ENCODE measurements around the gene SLC25A4. TPM values are rescaled to one million over a fixed set of nuclear protein-coding genes. Genes with fewer than 3 reads are reported as not detected.
"Not testable (repeated sequence)": the region's sequence is repeated elsewhere in the genome, so short reads cannot be mapped to it uniquely, and the experiment has no call there.

Gene SLC25A4
- polyA plus RNA-seq, 4 donors, result 28.0 to 66.9 (median 43.7) TPM

GRCh38 chr4:185192059-185192458 is 49.0 kb downstream of the SLC25A4 start:
- Histone ChIP-seq H3K9me3 (ENCODE audit: control insufficient read depth in 2 of 2, insufficient read depth in 1 of 2, low read depth in 1 of 2, low read length in 1 of 2) (no peaks in the 10 kb centered on the region), H3K4me3 (ENCODE audit: low read depth in 1 of 3, low read length in 3 of 3) (no peak overlapping the region), H3K27me3 (ENCODE audit: control insufficient read depth in 3 of 3, insufficient read depth in 3 of 3, low read length in 3 of 3) (no peaks in the 10 kb centered on the region), H3K36me3 (ENCODE audit: control insufficient read depth in 3 of 3, insufficient read depth in 2 of 3, low read depth in 1 of 3, low read length in 3 of 3) (peaks cover 2 to 25% (median 5%) of the 10 kb centered on the region in 3 donors), H3K27ac (ENCODE audit: low read depth in 1 of 3, low read length in 2 of 3) (no peak overlapping the region), H3K4me1 (ENCODE audit: control insufficient read depth in 3 of 3, insufficient read depth in 2 of 3, low read depth in 1 of 3, low read length in 2 of 3) (no peaks in the 10 kb centered on the region)
- FAIRE-seq (no peak), DNase-seq (no peak)
- WGBS, 3 donors, result 57 to 63% (median 61%) methylated on average over 1 of the region's 1 CpG

- no peaks in the 10 kb centered on the region for H3K4me1 ChIP-seq (ENCODE audit: control insufficient read depth in 3 of 3, insufficient read depth in 2 of 3, low read depth in 1 of 3, low read length in 2 of 3)
- no peak for FAIRE-seq
- 77 to 85% (median 84%) methylated on average over 9 of the region's 9 CpGs for WGBS, 3 donors
Observed at GRCh38 chr4:185194924-185195888, 52.1 kb downstream of the SLC25A4 start.

DNA sequence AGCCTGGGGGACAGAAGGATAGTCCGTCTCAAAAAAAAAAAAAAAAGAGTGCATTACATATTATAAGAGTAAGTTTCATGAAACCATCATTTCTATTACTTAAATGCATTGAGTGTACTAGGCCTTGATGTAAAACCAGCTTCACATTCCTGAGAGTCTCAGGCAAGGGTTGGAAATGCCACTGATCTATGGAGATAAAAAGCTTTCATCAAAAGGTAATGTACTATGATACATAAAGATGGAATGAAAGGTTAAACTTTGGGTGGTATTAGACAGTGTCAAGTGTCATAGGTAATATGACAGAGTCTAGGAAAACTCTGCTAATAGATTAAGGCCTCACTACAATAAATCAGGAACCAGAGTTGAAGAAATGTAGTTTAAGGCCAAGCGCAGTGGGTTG is 53.4 kb downstream of the SLC25A4 start:
- Histone ChIP-seq H3K4me1 (ENCODE audit: control insufficient read depth in 3 of 3, insufficient read depth in 2 of 3, low read depth in 1 of 3, low read length in 2 of 3) (peaks cover 0 to 3% (median 0%) of the 10 kb centered on the region in 3 donors), H3K36me3 (ENCODE audit: control insufficient read depth in 3 of 3, insufficient read depth in 2 of 3, low read depth in 1 of 3, low read length in 3 of 3) (peaks cover 0 to 23% (median 0%) of the 10 kb centered on the region in 3 donors), H3K27ac (ENCODE audit: low read depth in 1 of 3, low read length in 2 of 3) (no peak overlapping the region), H3K9me3 (ENCODE audit: control insufficient read depth in 2 of 2, insufficient read depth in 1 of 2, low read depth in 1 of 2, low read length in 1 of 2) (no peaks in the 10 kb centered on the region), H3K4me3 (ENCODE audit: low read depth in 1 of 3, low read length in 3 of 3) (no peak overlapping the region), H3K27me3 (ENCODE audit: control insufficient read depth in 3 of 3, insufficient read depth in 3 of 3, low read length in 3 of 3) (no peaks in the 10 kb centered on the region)
- FAIRE-seq (no peak), DNase-seq (no peak)
- 89 to 93% (median 91%) methylated on average over 2 of the region's 2 CpGs for WGBS, 3 donors

More at GRCh38 chr4:185194924-185195888, 52.1 kb downstream of the SLC25A4 start:
- no peaks in the 10 kb centered on the region for H3K27me3 ChIP-seq (ENCODE audit: control insufficient read depth in 3 of 3, insufficient read depth in 3 of 3, low read length in 3 of 3)
- peaks cover under 1 to 20% (median 5%) of the 10 kb centered on the region in 3 donors for H3K36me3 ChIP-seq (ENCODE audit: control insufficient read depth in 3 of 3, insufficient read depth in 2 of 3, low read depth in 1 of 3, low read length in 3 of 3)
- no peaks in the 10 kb centered on the region for H3K9me3 ChIP-seq (ENCODE audit: control insufficient read depth in 2 of 2, insufficient read depth in 1 of 2, low read depth in 1 of 2, low read length in 1 of 2)
- no peak for DNase-seq
- H3K27ac ChIP-seq (ENCODE audit: low read depth in 1 of 3, low read length in 2 of 3), result no peak overlapping the region
- no peak overlapping the region for H3K4me3 ChIP-seq (ENCODE audit: low read depth in 1 of 3, low read length in 3 of 3)

DNA sequence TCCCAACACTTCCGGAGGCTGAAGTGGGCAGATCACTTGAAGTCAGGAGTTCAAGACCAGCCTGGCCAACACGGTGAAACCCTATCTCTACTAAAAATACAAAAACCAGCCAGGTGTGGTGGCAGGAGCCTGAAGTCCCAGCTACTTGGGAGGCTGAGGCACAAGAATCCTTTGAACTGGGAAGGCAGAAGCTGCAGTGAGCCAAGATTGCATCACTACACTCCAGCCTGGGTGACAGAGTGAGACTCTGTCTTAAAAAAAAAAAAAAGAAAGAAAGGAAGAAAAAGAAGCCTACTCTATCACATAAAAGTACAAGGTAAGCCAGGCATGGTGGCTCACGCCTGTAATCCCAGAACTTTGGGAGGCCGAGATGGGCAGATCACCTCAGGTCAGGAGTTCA is 55.1 kb downstream of the SLC25A4 start:
- WGBS, 3 donors, result 95% methylated on average over 4 of the region's 4 CpGs
- Histone ChIP-seq H3K4me1 (ENCODE audit: control insufficient read depth in 3 of 3, insufficient read depth in 2 of 3, low read depth in 1 of 3, low read length in 2 of 3) (peaks cover 0 to 17% (median 0%) of the 10 kb centered on the region in 3 donors), H3K36me3 (ENCODE audit: control insufficient read depth in 3 of 3, insufficient read depth in 2 of 3, low read depth in 1 of 3, low read length in 3 of 3) (peaks cover 0 to 19% (median 0%) of the 10 kb centered on the region in 3 donors)
- not testable (repeated sequence) for H3K9me3 ChIP-seq (ENCODE audit: control insufficient read depth in 2 of 2, insufficient read depth in 1 of 2, low read depth in 1 of 2, low read length in 1 of 2); DNase-seq; FAIRE-seq; H3K4me3 ChIP-seq (ENCODE audit: low read depth in 1 of 3, low read length in 3 of 3); H3K27ac ChIP-seq (ENCODE audit: low read depth in 1 of 3, low read length in 2 of 3); H3K27me3 ChIP-seq (ENCODE audit: control insufficient read depth in 3 of 3, insufficient read depth in 3 of 3, low read length in 3 of 3)

Other genes with a start within 250 kb of the SLC25A4 start
- gene HELT, start 124.8 kb upstream of the SLC25A4 start, polyA plus RNA-seq, result not detected
- gene CFAP97, start 60.7 kb downstream of the SLC25A4 start, polyA plus RNA-seq, result 10 to 100 TPM in 1 of 4 donors, 1 to 10 TPM in 3; 1.6 to 19.7 (median 5.5) TPM
- gene SNX25, start 66.3 kb downstream of the SLC25A4 start, polyA plus RNA-seq, result 10 to 100 TPM in 1 of 4 donors, 1 to 10 TPM in 3; 1.9 to 12.6 (median 3.7) TPM

All from small intestine (tissue), 7 donors.